Myocyte (in vitro differentiated cells): ENCODE data around the gene ASIC2. TPM values are rescaled to one million over a fixed set of nuclear protein-coding genes. Genes with fewer than 3 reads are reported as not detected.
A peak's percentile ranks its signal among the peaks of the same experiment; 100 is the strongest.

Source experiments
- DNase-seq: peaks from one replicate; pipeline ENCODE4 v3.0.0-alpha.2; 2012; ENCODE audit warnings: low read depth
- total RNA-seq: library from RNA; depleted of rRNA; stranded (reverse); fragments of >200 nt; gene quantifications from 2 replicates; pipeline ENCODE4 v1.2.3, GENCODE V29; 2014

ASIC2 gene
- total RNA-seq, 1 donor from 2014 or later: 0.13 TPM

DNA sequence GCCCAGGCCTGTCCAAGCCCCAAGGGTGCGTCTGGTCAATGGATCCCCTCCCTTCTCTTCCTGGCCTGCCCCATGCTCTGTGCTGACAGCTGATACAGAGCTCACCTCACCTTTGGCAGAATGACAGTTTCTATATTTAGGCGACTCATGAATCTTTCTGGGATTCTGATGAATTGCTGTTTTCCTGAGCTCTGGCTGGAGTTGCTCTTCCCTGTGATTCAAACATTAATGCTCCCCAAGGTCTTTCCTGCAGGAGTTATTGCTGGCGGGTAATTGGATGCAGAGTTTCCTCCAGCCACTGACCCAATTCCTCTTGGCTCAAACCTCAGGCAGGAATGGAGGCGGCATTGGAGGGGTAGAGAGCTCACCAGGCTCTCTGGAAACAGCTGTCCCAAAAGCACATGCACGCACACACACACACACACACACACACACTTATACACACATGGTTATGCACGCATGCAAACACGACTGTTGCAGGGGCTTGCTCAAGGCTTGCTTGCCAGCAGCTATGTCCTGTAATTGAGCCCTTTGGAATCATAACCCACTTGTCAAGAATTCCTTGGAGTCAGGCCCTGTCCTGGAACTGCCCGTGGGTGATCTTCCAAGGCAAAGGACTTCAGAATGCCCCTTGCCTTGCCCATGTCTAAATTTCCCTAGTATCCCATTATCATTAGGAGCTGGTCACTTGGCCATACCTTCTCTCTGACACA, 128.8 kb downstream of the ASIC2 start:
- peak; percentile 9 for DNase-seq

DNA sequence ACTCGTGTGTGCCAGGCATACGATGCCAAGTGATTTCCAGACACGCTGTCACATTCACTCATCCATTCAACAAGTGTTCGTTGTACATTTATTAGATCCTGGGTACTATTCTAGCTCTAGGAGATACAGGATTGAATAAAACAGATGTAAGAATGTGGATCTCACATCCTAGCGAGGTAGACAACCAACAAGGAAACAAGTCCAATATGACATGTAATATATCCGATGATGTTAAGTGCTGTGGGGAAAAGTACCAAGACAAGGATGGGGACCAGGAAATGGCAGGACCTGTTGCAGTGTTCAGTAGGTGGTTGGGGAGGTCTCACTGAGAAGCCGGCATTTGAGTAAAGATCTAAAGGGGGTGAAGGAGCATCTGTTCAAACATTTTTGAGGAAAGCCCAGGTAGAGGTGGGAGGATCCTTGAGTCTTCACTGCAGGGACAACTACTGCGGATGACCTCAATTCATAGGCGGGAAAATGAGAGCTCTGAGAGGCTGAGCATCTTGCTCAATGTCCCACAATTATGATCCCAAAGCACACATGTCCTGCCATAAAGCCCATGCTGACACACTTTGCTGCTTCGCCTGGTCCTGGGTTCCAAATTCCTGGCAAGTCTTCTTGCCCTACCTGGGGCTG, 129.4 kb downstream of the ASIC2 start:
- DNase-seq: no peak

GRCh38 chr17:33154869-33155455, 138.1 kb downstream of the ASIC2 start:
- DNase-seq: no peak

DNA sequence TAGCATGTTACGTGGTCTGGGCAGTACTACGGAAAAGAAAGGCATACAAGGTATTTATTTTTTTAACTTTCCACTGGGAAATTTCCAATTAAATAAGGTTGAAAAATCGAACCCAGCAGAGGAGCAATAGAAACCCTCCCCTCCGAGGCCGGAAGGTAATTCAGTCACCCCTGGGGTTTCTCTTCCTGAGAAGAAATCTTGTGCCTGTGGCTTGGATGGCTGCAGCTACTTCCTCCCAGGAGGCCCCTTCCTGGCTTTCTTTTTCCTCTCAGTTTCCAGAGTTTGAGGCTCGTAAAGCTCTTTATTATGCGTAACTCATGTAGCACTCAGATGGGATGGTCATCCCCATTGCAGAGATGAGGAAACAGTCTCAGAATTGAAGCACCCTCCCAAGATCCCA, 140.3 kb downstream of the ASIC2 start:
- no peak for DNase-seq

DNA sequence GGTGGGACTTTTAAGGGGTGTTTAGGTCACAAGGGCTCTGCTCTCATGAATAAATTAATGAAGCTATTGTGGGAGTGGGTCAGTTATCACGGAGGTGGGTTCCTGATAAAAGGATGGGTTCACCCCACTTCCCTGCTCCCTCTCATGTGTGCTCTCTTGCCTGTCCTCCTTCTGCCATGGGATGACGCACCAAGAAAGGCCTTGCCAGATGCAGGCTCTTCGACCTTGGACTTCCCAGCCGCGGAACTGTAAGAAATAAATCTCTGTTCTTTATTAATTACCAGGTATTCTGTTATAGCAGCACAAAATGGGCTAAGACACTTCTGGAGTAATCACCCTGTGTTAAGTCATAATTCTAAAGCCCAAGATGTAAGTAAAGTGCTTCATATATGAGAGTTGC, 141.5 kb downstream of the ASIC2 start:
- no peak for DNase-seq

DNA sequence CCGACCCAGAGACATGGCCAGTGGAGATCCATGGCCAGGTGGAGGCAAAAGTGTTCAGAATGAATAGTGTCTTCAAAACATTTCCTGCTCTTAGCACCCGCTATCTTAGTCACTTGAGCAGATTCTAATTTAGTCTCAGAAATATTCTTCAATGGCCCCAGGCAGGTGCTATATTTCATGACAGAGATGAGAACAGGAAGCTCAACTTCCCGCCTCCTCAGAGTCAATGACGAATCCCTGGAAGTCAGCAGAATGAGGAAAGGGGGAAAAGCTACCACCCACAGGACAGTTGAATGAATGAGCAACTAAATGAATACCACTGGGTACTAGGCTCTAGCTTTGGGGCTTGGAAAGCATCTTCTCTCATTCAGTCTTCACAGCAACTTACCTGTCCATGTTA, 147.2 kb downstream of the ASIC2 start:
- no peak for DNase-seq

DNA sequence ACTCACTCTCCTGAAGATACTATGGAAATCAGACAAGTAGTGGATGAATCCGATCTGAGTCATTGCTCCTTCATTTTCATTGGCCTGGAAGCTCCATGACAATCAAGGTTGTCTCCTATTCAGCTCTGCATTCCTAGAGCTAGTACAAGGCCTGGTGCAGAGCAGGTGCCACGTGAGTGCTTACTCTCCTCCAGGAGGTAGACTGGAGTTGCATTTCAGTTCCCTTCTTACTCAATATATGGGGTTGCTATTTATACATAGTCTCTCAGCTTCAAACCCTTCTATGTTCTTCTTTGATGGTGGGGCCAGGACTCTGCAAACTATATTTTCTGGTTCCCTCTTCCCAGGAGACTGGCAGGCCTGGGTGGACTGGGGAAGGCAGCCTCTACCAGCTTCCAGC, 148.3 kb downstream of the ASIC2 start:
- no peak for DNase-seq

DNA sequence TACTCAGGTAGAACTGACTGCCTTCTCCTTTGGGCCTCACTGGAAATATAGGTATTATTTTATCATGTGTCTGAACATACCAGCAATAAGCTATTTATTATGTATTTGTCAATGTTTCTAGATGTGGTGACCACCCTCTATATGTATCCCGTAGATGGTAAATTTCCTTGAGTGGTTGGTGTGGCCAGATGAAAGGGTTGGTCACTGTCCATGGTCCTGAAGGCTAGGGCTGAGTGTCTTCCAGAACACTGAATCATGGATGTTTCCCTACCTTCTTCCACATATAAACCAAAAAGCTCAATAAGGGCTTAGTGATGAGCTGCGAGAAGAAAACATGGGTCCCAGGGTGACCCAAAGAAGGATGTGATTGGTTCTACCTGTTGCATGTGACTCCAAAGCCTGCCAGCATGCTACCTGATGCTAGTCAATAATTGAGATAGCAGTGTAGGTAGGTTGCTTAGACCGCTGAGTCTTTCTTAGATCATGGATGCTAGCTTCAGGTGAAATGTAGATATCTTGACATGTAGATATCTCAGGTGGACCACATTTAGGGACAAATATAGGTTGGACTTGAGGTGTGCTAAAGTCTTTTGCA, 150.3 kb downstream of the ASIC2 start:
- DNase-seq: peak; percentile 49

GRCh38 chr17:33140413-33141099, 152.5 kb downstream of the ASIC2 start:
- DNase-seq: peak; percentile 5

DNA sequence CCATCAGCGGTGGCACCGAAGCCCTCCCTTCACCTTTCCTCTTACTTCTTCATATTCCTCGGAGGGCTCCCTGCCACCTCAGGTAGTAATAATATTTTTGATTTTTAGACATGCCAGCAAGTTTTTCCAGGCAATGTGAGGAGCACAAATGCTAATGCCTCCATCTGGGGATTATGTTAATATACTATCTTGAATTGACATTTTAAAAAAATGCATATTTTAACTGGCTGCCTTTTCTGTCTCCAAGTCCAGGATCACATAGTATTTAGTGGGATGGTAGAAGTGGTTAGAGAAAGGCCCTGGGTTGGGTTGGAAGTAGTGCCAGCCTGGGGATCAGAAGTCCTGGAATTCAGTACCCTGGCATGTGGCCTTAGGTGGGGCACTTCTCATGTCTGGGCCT, 154.5 kb downstream of the ASIC2 start:
- DNase-seq: no peak

- no peak for DNase-seq
These were observed 155.7 kb downstream of the ASIC2 start for GRCh38 chr17:33137426-33137825.

GRCh38 chr17:33135691-33136090, 157.4 kb downstream of the ASIC2 start:
- no peak for DNase-seq

DNA sequence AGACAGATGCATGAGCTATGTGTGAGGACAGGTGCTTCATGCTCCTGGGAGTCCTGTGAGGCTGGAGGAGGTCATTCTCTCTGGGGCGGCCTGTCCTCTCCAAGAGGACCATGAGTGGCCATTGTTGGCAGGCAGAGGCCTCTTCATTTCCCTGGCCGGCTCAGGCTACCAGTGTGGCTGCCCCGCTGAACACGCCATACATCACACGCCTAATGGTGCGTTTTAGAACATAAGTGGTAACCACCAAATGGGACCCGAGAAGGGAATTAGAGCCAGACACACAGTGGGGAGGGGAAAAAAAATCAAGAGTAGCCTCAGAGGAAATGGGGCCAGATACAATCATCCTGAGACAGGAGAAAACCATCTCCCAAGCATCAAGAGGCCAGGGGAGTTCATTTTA, 161.5 kb downstream of the ASIC2 start:
- no peak for DNase-seq

DNA sequence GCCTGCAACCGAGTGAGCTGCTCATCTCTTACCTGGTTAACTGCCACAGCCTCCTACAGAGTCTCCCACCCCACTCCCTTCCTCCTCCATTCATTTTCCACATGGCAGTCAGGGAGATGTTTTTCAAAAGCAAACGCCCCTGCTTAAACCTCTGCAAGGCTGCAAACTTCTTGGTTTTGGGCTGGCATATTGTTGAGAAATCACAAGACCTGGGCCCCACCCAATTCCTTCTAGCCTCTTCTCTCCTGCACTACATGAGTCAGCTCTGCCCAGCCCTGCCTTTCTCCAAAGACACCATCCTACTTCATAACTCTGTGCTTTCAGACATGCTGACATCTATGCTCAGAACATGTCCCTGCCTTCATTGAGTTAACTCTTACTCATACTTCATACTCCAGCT, 165.4 kb downstream of the ASIC2 start:
- DNase-seq: no peak

DNA sequence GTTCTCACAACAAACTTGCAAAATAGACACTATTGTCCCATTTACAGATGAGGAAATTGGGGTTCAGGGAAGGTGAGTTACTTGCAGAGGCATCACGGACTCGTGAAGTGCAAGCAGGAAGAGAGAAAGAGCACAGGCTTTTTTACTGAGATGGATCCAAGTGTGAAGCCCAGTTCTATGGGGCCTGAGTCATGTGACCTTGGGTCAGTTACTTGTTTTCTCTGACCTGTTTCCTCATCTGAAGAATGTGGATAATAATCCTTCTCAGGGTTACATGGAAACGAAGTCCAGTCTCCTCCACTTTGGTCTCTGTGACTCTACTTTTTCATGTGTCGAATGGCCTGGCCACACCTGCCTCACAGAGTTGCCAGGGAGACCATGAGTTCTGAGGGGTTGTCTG, 167.0 kb downstream of the ASIC2 start:
- DNase-seq: no peak

GRCh38 chr17:33125552-33125950, 167.5 kb downstream of the ASIC2 start:
- DNase-seq: no peak

DNA sequence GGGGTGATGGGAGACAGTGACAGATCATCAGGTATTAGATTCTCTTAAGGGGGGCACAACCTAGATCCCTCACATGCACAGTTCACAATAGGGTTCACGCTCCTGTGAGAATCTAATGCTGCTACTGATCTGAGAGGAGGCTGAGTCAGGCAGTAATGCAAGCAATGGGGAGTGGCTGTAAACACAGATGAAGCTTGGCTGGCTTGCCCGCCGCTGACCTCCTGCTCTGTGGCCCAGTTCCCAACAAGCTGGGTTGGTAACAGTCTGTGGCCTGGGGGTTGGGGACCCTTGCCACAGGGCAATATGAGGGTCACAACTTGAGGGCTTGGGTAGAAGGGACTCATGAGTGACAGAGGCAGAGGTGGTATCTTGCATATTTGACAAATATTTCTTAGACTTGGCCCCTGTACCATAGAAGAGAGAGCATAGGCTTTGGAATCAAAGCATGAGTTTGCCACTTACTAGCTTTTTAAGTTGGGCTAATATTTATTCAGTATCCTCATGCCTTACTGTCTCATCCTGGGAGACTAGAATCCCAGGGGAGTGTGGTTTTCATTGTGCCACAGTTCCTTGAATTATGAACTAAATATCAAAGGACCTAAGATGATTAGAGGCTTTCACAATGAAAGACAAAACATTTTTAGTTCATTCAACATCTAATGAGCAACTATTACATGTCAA, 168.1 kb downstream of the ASIC2 start:
- no peak for DNase-seq

DNA sequence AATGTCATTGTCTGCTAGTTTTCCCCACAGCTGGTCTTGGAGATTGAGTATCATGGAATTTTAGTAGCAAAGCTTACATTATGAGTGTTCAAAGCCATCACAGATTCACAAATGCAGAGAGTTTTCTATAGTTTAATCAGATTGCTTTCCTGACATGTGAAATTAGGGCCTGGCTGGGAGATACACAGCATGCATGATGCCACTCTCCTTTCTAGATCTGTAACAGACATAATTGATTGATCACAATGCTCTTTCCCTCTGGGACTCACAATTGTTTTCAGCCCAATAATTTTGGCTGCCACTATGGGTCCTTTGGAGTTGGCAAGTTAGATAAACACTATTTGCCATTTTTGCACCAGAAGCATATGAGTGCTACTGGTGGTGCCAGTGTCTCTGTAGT, 168.9 kb downstream of the ASIC2 start:
- no peak for DNase-seq

DNA sequence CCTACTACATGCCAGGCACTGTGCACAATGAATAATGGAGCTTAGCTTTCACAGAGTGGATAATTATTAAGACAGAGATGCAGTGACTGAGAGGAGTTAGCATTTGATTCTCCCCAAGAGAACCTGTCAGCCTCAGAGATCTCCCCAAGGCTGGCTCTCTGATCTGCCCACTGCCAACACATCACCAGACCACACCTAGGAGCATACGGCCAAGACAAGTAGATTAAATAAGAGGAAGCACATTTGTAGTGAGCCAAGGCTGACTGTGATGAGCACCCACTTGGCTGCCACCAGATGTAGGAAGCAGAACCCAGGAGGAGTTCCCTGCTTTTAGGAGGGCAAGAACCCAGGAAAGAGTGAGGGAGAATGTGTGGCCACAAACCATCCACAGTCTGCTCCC, 171.3 kb downstream of the ASIC2 start:
- no peak for DNase-seq

DNA sequence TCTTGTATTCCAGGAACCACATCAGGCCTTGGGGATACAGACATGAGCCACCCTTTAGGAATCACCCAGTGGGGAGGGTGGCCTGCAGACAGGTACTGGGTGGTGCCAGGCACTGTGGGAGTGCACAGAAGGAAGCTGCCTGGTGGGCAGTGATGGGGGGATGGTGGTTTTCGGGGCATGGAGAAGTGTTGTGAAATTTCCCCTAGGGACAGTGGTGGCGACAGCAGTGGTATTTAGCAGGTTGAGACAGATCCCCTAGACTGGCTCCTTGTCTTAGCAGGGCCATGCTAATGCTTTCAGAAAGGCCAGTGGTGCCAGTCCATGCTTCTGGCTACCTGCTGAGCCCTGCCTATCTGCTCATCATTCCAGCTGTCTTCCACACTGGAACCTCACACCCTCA, 171.8 kb downstream of the ASIC2 start:
- DNase-seq: no peak

DNA sequence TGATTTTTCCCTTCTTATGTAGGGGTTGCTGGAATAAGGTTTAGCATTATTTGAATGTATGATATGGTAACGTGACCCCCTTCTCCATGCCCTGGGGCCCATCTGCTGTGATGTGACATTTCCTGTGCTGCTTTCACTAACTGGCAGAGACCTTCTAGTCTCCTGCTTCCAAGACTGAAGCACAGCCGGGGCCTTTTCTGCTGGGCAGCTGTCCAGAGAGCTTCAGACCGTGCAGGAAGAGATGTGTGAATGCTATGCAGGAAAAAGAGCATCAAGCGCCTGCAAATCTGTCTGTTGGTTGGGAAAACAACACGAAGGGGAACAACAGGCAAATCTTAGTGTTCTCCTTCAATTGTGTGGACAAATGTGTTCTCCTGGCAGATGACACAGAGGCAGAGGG, 173.0 kb downstream of the ASIC2 start:
- DNase-seq: no peak
